Superior temporal gyrus (tissue), 1 donor: ENCODE measurements around the gene LRIT2.
A peak's percentile ranks its signal among the peaks of the same experiment; 100 is the strongest.

ENCODE experiments used
- DNase-seq: peaks from one replicate; pipeline ENCODE4 v3.0.0-alpha.2; 2016; ENCODE audit errors: extremely low spot score

The LRIT2 gene

DNA sequence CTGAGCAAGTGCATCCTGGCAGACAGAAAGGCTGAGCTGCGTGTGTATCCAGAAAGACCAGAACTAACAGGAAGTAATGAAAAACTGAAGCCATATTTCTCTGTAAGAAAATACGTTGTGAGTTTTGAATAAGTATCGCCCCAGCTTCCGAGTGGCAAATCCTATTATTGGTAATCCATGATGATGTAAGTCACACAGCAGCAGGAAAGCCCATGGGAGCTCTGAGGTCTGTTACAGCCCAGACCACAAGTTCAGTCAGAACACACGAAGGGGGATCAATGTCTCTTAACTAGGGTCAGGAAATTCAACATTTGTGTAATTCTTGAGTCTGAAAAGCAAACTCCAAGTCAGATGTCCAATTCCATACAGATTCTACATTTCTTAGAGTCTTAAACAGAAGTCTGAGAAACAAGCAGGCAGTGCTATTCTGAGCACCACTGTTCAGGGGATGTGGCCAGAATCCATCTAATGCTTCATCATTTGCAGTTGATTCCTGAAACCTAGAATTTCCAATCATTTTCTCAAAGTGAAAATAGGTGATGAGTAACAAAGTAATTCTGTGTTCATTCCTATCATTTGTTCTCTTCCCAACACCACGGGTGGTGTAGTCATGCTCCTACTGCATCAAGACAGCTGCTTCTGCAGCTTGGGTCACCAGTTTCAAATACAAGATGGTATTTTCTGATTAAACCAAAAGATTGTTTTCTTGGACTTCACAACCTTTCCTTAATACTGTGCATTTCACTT, at the start of gene LRIT2:
Gene LRIT2 (minus strand): TSS at position 118 of the 747 bp plus-strand sequence. CDS start 24 bp downstream, at position 94.
- DNase-seq: no peak

DNA sequence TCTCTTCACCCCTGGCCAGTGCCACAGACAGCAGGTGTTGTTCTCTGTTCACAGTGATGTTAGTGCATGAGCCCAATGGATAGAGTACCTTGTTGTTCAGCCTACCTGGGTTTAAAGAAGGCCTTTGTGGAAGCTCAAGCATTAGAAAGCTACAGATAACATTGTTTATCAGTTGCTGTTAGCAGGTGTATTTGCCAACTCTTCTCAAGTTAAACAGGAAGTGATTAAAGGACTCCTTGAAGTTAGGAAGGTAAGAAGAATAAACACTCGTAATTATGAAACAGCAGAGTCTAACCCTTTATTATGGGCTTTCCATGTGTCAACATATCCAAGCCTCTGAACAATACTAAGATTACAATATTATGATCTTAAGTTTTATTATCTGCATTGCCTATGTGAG, 45.4 kb upstream of the LRIT2 start:
- DNase-seq: no peak

DNA sequence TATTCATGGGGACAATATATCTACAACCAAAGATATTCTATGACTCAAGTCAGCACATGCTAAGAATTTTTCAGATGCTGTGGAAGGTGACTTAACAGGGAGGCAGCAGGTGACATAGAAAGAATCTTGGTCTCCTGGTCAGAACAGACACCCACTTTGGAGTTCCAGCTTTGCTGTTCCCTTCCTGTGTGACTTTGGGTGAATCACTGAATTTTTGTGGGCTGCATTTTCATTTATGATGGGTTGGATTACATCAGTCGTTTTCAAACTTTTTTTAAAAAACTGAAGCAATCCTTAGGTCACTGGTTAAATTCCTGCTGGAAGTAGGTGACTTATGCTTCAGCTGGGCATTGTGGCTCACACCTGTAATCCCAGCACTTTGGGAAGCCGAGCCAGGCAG, 44.4 kb upstream of the LRIT2 start:
- DNase-seq: no peak

GRCh38 chr10:84269162-84269561, 43.8 kb upstream of the LRIT2 start:
- DNase-seq: no peak

GRCh38 chr10:84267503-84268126, 42.3 kb upstream of the LRIT2 start:
- peak; percentile 42 for DNase-seq

DNA sequence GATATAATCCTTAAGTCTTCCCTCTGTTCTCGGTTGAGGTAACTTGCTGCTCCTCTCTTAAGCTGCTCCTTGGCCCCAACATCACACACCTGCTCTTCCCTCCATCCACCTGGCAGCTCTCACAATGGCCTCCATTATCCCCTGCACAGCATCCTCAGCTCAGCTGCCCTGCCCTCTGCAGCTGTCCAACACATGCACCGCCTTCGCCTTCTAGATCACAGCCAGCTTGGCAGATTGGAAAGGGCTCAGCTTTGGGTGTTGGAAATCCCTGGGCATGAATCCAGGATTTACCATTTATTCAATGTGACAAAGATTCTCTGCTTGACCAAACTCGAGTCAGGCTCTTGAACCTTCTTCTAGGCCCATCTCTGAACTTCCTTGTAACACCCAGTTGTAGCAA, 40.1 kb upstream of the LRIT2 start:
- peak; percentile 35 for DNase-seq

DNA sequence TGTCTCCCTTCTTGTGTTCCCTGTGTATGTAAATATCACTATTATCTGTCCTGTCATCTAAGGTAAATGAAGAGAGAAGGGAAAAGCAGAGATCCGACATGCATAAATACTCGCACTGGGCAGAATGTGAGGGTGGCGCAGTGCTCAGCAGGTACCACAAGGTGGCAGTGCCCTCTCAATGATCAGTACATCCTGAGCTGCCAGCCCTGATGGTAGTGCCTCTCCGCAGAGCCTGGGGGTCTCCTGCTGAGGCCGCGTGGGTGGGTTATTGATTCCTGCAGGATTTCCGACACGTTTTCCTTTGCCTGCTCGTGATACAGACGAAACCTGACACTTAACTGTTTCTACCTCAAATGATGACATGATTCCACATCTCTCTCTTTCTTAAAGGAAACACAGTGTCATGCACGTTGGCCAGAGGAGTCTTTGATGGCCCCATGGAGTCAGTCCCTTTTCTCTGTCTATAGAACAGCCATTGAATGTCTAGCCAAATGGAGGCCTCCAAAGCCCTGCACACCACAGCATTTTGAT, 39.3 kb upstream of the LRIT2 start:
- DNase-seq: peak; percentile 88

GRCh38 chr10:84263716-84264115, 38.4 kb upstream of the LRIT2 start:
- DNase-seq: no peak

DNA sequence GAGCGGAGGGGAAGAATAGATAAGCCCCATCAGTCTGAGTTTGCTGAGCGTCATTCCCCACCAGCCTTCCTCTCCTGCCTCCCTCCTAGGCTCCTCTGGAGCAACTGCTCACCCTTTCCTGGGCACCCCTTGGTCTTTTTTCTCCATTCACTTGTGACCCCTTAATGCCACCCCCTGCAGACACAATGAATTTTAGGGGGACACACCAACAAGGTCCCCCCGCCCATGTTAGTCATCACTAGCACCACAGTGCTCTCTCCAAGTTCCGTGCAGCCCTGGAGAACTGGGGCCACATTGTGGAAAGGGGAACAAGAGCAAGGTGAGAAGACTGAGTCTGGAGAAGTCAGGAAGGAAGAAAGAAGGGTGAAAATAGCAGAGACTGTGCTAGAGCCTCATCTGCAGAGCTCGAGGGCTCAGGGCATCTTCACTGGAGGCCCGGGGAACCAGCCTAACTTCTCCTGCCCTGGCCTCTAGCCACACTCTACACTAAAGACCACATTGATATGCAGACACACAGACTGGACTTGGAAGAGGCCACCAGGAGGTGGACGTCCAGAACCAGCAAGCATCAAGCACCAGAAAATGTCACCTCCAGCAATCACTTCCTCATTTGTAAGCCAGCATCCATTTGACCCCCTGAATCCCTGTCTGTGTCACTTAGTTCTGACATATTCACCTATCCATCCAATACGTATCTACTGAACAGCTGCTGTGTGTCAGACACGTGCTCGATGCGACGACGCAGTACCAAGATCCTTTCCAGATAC, 37.0 kb upstream of the LRIT2 start:
- DNase-seq: no peak

DNA sequence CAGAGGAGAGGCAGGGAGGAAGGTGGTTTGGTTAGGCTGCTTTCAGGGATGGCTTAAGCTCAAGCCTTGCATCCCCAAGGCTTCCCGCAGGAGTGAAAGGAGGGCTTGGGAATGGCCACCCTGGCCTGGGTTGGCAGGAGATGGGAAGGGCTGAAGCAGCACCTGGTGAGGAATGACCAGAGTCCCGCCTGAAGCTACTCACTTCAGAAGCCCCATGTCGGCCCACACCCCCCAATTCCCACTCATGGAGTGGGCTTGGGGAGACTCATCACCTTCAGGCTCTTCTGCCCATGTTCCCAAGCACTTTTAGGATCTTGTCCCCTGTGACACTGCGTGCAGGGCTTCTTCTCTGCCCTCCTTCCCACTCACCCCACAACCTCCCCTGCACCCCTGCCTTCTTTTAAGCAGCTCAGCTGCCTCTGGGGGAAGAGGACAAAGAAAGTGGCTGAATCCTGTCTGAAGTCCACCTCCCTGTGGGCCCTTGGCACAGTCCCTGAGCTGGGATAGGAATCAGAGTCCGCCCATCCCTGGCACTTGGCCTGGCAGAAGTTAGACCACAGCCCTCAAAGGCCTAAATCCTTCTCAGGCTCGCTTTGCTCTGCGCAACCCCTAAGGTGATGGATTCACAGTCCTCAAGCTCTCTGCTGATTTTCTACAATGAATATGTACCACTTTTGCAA, 36.0 kb upstream of the LRIT2 start:
- DNase-seq: no peak

DNA sequence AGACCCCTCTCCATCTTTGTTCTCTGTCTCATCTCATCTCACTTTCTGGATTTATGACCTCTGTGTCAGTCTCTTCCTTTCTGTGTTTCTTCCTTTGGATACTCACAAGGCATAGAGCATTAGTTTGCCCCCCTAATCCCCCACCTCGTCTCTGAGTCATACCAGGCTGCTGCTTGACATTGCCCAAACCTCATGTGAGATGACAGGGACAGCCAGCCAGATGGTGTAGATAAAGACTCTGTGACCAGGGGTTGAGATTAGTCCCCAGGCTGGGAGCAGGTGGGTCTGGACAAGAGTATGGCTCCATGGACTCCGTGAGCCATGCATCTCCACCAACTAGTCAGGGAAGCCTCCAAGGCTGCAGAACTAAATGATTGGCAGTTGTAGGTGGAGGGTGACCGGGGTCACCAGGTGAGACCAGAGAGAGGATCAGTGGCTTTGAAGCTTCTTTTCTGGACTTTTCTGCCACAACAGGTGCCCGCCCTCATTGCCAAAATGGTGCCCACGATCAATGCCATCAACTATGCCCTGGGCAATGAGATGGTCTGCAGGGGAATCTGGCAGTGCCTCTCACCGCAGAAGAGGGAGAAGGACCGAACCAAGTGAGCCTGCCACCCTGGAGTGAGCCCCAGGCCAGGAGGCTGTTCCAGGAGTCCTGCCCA, 32.8 kb upstream of the LRIT2 start:
- no peak for DNase-seq

- no peak for DNase-seq
Measured at GRCh38 chr10:84257343-84258020, 32.1 kb upstream of the LRIT2 start.

DNA sequence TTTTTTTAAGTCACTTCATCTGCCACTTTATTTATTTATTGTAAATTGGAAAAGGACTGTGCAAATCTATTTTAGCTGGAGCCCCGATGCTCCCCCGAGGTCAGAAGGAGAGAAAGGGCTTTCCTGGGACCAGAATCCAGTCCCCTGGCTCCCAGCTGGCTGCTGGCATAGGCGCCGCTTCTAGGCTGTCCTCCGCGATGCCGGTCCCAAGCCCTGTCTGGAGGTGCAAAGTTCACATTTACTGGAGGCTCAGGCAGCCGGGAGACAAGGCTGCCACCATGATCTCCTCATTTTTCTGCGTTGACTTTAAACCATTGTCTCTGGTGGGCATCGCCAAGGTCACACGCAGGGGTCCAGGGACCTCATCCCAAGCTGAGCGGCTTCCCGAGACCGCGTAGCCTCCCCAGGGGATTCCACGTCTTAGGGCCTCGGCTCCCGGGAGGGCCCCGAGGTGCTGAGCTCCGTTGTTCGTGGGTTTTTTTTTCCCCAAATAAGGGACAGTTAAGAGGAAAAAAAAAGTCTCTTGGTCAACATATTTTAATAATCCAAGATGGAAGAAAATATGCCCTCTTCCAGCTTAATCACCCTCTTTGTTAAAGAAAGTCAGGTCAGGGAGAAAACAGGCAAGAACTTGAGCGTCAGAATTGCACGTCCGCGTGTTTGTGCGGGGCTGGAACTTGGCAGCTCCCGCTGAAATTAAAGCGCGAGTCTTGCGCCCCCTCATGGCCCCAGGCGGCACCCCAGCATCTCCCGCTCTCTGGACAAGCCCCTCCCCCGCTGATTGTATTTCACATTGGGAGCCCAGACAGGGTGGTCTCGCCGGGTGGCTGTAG, 31.4 kb upstream of the LRIT2 start:
- peak; percentile 71 for DNase-seq

GRCh38 chr10:84254552-84255478, 29.5 kb upstream of the LRIT2 start:
- DNase-seq: no peak

GRCh38 chr10:84248794-84249193, 23.4 kb upstream of the LRIT2 start:
- no peak for DNase-seq

DNA sequence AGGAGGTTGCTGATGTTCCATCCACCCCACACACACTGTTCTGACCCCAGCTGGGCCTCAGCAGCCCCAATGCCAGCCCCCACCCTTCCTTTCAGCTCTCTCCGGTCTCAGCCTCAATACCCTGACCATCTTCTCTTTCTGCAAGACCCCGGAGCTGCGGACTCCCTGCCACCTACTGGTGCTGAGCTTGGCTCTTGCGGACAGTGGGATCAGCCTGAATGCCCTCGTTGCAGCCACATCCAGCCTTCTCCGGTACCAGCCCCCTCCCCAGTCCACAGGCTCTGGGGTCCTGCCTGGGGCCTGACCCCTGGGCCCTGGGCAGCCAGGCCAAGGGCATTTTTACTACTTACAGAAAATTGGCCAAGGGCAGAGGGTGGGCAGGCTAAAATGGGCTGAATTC, 22.2 kb upstream of the LRIT2 start:
- no peak for DNase-seq

GRCh38 chr10:84244651-84245270, 19.4 kb upstream of the LRIT2 start, which contains the start of gene RGR:
Gene RGR (plus strand): TSS chr10:84245053. CDS start chr10:84245091, 38 bp downstream.
- DNase-seq: peak; percentile 98

- DNase-seq: no peak
Measured at GRCh38 chr10:84243759-84244158, 18.4 kb upstream of the LRIT2 start.
